NCI-H2171 treated with DMSO at 0.1 percent for 48 hours (cell line): Measurements from ENCODE around the gene TBCE.

Experiments used
- DNase-seq: peaks from one replicate; lab custom pipeline; 2025; lab: John Stamatoyannopoulos, UW

The TBCE gene

DNA sequence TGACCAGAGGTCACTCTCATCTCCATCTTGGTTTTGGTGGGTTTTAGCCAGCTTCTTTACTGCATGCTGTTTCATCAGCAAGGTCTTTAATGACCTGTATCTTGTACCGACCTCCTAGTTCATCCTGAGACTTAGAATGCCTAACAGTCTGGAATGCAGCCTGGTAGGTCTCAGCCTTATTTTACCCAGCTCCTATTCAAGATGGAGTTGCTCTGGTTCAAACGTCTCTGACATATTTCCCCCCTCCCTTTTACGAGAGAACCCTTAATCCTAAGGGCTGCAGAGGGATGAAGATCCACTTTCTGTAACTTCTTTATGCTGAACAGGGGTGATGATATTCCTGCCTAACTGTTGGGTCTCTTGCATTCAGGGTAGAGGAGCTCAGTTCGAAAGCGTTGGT, 43.2 kb downstream of the TBCE start:
- no peak for DNase-seq

DNA sequence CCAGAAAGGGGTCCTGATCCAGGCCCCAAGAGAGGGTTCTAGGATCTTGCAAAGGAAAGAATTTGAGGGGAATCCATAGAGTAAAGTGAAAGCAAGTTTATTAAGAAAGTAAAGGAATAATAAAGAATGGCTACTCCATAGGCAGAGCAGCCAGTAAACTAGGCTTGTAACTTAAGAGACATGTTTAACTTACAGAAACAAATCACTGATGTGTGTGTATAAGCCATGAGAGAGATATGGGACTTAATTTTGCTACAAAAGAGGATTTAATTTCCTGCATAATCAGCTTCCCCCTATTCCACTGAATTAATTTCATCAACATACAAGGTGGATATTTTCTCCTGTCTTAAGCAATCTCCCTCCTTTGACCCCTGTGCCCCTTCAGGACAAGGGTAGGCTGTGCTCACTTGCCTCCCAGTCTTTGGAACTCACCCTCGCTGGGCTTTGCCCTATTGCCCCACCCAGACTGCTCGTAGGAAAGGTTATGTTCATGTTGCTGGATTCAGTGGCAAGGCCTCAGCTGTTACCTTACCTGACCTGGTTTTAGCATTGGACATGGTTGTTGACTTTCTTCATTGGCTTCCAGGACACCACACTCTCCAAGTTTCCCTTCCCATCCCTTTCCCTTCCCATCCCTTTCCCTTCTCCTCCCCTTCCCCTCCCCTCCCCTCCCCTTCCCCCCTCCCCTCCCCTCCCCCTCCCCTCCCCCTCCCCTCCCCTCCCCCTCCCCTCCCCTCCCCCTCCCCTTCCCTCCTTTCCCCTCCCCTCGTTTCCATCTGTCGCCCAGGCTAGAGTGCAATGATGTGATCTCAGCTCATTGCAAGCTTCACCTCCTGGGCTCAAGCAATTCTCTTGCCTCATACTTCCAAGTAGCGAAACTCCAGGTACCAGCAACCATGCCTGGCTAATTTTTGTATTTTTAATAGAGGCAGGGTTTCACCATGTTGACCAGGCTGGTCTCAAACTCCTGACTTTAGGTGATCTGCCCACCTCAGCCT, 44.6 kb downstream of the TBCE start:
- DNase-seq = peak; percentile 51

DNA sequence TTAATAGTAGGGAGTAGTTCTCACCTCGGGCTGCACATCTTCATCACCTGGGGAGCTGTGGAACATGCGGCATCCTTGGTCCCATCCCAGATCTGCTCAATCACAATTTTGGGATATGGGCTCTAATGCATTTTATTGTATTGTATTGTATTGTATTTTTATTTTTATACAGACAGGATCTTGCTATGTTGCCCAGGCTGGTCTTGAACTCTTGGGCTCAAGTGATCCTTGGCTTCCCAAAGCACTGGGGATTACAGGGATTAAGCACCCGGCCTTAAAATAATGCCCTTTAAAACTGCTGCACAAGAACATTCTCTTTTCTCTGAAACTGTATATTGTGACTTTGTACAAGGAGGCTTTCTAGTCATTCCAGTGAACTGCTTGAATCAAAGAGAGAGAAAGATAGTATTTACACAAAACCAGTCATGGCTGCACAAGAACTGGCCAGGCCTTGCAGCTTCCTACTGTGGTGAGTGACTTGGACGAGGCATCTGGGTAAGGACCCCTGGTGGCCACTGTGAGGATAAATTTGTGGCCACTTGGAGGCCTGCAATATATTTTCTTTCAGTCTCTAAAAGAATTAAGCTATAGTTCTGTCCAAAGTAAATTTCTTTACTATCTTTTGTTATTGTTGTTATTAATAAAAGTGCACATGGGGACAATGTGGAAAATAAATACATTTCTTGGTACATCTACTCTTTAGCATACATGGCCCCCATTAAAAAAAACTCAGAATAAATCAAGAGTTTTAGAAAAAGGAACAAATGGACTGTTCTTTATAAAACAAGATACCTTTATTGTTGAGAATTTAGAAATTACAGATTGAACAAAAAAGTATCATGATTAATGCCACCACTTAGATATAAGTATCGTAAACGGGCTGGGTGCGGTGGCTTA, 48.0 kb downstream of the TBCE start:
- DNase-seq = peak; percentile 54

DNA sequence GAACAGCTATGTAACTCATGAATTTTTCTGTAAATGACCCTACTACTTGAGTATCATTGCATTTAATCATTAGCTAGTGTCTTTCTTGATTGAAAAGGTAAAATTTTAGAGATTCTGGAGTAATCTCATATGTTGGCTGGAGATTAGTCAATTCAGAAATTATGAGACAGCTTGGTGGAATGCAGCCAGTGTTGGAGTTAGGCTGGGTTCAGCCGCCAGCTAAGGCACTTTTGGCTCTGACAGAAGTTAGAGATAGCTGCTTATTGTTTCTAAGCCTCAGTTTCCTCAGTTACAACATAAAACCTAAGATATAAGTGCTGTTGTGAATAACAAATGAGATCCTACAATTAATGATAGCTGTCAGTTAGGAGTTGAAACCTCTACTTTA, 49.4 kb downstream of the TBCE start:
- DNase-seq = peak; percentile 25

DNA sequence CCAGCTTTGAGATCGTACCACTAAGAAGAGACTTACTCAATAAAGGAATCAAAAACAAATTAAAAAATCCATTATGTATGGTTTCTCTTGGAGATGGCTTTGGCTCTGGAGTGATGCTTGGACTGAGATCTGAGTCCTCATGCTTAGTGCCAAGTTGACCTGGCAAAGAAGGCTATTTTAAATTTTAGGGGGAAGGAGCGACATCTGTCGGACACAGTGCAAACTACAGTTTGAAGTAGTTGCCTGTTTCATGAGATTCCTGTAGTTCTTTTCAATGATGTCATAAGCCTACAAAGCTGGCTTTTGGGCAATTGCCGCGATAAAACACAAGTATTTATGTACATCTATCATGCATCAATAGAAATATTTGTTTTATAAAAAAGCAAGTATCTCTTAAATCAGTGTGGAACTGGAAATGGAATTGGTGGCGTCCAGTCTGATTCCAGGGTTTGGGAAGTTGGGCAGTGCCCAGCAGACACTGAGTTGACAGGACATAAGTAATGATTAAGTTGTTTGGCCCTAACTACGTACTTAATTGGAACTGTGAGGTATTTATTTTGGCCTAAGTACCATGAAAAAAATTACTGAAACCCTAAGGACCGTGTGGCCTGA, 50.0 kb downstream of the TBCE start:
- DNase-seq = peak; percentile 48

DNA sequence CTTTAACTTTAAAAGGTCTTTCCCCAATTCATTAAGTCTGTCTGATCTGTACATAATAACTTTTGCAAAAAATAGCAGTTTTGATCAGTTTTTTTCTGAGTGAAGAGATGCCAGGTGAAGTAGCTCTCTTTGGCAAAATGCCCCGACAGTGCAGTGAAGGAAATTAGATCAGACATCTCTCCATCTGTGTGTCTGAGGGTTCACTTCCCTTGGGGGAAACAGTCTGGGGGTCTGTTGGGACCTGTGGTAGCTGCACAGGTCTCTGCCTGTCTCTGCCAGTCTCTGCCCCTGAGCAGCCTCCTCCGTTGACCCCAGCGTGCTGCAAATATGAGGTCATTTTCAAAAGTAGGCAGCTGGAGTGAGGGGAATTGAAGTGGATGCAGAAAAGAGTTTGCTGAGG, 54.5 kb downstream of the TBCE start:
- DNase-seq = peak; percentile 95

DNA sequence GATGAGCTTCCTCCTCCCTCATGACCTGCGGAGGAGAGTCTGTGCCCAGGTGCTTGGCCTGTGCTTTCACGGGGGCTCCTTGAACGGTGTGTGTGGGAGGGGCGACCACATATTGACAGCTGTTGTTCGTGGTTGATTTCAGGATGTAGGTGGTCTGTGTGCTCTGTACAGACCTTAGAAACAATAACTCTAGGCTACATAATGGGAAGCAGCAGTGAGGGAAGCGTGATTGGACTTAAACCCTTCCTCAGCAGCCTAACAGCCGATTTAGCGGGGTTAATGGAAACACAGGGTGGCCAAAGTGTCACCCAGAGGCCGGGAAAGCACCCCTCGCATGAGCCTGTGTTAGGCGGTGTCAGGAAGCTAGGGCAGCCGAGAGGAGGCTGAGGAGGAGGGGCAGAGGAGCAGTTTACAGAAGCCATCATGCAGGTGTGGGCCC, 56.0 kb downstream of the TBCE start:
- DNase-seq = peak; percentile 22

DNA sequence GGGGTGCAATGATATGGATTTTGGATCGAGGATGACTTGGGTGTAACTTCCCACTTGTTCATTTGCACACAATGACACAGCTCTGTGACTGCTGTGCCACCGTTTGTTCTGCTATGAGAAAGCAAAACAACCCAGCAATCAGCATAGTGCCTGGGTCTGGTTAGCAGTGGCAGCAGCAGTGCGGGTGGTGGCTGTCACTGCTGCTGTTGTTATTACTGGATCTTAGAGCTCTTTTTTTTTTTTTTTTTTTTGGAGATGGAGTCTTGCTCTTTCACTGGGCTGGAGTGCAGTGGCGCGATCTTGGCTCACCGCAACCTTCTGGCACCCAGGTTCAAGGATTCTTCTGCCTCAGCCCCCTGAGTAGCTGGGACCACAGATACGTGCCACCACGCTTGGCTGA, 56.9 kb downstream of the TBCE start:
- peak; percentile 84 for DNase-seq

DNA sequence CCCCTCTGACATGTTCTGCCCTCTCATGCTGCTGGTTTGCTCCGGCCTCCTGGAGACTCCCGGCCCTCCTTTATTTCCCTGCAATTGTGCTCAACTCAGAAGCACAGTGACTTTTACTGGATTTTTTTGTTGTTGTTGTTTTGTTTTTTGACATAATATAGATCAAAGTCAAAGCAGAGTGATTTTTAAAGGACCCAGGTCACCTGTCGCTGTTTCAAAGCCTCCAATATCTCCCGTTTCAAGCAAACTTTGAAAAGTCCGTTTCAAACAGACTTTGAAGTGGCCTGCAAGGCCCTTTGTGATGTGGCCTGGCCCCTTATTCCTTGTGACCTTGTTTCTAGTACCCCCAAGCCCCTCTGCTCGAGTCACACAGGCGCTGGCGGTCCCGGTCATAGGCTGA, 58.1 kb downstream of the TBCE start:
- no peak for DNase-seq

DNA sequence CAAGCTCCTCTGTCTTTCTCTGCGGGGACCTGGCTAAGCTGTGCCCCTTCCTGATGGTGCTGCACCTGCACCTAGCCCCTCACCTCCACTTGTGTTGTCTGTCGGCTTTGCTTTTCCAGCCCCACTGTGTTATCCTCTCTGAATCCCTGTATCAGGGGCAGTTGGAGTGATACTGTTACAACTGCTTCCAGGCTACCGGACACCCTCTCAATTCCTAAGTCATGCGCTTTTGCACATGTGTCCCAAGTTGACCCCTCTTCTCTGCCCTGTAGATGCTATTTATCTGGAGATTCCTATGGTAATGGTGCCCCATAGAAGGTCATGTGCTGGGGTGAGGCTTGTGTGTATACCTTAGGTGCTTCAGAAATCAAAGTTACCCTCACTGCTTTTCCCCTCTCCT, 58.9 kb downstream of the TBCE start:
- DNase-seq = no peak

DNA sequence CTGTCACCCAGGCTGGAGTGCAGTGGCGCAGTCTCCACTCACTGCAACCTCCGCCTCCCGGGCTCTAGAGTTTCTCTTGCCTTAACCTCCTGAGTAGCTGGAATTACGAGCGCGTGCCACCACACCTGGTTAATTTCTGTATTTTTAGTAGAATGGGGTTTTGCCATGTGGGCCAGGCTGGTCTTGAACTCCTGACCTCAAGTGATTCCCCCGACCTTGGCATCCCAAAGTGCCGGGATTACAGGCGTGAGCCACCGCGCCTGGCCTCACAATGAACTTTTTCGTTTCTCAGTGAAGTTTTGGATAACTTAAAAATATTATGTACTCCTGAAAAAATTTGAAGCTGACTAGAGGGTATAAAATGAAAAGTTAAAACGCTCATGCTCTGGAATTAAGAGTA, 59.5 kb downstream of the TBCE start:
- no peak for DNase-seq

DNA sequence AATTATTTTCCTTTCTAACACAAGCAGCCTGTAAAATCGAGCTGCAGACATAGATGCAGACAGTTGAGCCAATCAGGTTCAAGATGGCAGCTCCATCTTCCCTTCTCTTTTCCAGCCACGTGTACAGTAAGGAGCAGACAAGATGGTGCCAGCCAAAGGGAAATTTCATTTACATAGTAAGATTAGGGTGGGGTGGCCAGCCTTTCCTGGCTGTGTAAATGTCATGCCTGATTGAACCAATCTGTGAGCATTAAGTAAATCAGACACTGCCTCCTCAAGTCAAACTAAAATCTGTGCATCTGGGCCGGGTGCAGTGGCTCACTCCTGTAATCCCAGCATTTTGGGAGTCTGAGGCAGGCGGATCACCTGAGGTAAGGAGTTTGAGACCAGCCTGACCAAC, 60.2 kb downstream of the TBCE start:
- peak; percentile 16 for DNase-seq

DNA sequence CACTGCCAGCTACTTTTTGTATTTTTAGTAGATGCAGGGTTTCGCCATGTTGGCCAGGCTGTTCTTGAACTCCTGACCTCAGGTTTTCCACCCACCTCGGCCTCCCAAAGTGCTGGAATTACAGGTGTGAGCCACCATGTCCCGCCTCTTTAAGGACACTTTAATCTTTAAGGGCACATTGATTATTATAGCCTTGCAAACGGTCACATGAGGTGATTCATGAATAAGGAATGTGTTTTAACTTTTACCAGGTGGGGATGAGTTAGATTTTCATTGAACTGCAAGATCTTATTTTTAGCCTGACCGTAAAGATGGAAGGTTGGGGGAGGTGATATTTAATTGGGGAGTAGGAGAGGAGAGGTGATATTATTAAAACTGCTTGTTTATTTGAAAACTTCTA, 61.9 kb downstream of the TBCE start:
- DNase-seq = no peak

DNA sequence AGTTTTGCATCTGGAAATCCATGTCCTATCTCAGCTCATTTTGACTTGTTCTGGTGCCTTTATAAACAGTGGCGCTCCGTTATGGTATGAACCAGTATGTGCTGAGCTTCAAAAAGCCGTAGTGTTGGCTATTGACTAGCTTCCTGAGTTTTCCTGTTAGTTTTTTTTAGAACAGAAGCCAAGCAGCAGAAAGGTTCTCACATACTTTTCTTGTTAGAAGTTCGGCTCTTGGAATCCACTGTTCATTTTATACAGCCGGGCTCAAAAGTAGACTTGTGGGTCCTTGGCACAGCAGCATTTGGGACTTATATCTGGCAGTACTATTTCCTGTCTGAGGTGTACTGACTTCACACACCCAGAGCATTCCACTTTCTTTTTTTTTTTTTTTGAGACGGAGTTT, 63.8 kb downstream of the TBCE start:
- no peak for DNase-seq

DNA sequence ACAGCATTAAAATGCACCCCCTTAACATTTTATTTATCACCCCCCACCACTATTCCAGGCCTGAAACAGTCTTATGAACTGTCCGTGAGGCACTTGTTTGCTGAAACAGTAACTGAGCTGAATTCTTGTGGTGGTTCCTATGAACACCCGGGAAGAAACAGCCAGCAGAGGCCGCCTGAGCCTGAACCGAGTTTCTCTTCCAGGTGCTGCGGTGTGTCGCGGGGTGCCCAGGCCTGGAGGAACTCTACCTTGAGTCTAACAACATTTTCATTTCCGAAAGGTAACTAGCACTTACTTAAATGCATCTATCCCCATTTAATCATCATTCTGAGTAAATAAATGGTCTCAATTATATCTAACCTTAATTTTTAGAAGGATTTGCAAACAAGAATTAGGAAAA, 66.8 kb downstream of the TBCE start:
- no peak for DNase-seq

DNA sequence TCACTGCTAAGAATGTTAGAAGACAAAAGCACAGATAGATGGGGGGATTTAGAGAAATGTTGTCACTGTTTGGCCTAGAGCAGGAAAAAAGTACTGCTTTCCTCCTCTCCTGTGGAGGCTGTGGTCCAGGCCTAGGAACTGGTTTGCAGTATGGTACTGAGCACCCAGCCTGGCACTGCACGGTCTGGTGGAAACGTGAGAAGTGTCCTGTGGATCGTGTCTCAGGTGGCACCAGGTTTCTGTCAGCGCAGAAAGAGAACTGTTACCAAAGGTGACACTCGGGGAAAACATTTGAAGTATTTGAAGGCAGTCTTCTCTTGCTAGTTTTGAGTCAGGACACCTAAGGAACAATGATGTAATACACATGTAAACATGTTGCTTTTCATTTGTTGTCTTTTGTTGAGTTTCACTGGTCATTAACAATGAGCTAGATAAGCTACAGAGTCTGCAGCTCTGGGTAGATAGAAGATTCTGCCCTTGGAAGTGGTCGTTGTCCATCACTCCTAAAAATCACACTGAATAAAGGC, 74.0 kb downstream of the TBCE start:
- DNase-seq = no peak

DNA sequence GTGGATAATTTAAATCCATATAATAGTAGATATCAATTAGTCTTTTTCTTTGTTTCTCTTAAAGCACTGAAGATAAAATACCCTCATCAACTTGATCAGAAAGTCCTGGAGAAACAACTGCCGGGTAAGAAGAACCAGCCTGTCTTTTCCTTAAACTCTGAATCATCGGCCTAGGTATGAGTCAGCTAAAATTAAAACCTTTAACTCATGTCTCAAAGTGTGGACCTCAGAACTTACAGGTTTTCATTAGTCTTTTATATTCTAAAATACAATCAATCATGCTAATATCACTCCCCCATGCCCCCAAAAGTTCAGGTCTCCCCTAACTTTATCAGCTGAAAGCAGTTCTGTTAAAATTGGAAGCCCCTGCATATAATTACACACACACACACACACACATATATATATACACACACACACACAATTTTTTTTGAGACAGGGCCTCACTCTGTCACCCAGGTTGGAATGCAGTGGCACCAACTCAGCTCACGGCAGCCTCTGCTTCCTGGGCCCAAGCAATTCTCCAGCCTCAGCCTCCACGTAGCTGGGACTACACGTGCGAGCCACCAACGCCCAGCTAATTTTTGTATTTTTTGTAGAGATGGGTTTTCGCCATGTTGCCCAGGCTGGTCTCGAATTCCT, 75.7 kb downstream of the TBCE start:
- DNase-seq = no peak

DNA sequence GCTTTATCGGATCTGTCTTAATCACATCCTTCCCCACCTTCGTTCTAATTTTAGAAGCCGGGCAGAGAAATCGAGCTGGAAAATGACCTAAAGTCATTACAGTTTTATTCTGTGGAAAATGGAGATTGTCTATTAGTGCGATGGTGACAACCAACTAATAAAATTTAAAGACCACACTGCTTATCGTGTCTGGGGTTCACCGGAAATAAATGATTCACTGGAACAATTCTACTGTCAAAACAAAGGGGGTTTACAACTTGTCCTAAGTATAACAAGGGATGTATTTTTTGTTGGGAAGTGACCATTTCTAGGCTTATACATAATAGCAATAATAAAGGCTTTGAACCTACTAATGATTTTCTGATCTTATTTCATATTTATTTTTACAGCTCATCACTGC, 81.4 kb downstream of the TBCE start:
- DNase-seq = no peak

DNA sequence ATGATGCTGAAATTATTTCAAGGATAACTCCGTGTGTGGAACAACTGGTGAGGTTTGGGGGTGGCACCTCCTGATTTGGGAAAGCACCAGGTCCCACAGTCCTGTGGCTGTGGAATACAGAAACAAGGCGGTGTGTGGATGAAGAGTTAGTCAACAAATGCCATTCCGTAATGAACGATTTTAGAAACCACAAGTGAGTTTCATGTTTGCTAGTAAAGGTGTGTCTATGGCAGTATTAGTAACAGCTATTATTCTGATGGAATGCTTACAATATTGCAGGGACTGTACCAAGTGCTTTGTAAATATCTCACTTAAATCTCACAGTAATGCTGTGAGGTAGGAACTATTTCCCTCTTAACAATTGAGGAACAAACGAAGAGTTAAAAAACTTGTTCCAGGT, 83.2 kb downstream of the TBCE start:
- DNase-seq = no peak

DNA sequence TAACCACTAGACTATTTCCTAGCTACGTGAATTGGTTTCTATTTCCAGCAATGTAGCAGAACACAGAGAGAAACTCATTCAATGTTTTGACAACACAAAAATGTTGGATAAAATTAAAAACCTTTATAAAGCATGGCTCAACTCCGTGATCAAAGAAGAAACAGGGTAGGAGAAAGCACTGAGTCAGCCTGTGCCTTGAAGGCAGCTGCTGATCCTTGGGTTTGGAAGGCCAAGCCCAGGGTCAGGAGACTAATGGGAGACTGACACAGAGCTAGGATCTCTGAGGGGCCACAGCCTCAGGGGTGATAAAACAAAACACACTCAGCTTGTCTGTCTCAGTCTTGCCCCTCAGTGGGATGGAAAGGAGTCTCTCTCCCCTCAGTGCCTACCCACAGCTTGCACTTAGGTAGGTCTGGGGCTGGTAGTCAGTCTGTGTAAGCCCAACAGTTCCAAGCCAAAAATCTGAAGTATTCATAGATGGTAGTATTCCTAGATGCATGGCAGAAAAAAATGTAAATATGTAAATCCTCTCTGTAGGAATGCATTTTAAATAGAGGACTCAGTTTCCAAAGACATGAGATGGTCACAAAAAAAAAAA, 83.8 kb downstream of the TBCE start:
- no peak for DNase-seq

DNA sequence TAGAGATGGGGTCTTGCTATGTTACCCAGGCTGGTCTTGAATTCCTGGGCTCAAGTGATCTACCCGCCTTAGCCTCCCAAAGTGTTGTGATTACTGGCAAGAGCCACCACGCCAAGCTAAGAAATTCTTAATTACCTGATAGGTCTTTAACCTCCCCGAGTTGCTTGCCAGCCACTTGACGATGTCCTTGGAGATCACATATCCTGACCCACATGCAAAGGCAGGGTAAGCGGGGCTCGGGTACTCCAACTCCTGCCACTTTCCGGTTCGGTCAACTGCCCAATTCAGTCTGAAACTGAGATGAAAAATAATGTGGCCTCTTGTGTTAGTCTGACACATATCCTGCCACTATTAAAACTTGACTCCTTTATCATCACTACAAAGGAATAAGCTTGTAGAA, 86.8 kb downstream of the TBCE start:
- no peak for DNase-seq
